Activated CD4-positive, alpha-beta T cell treated with anti-CD3 and anti-CD28 coated beads, Interleukin-10, Interleukin-2, amounts not matched to agents 100 ng/mL and 50 ng/mL, durations not matched to agents 16 hours and 8 hours (primary cell): Measurements from ENCODE around the gene FBXL5.

Experiments
- DNase-seq: peaks from one replicate; pipeline ENCODE4 v3.0.0-alpha.2; 2020

FBXL5 gene

GRCh38 chr4:15675356-15675755, 20.2 kb upstream of the FBXL5 start:
- DNase-seq, result no peak

- no peak for DNase-seq
Measured at GRCh38 chr4:15674926-15675325, 19.8 kb upstream of the FBXL5 start.

- DNase-seq, result no peak
Measured at GRCh38 chr4:15674046-15674445, 18.9 kb upstream of the FBXL5 start.

GRCh38 chr4:15673337-15673736, 18.2 kb upstream of the FBXL5 start:
- no peak for DNase-seq

- no peak for DNase-seq
Measured at GRCh38 chr4:15672101-15672500, 16.9 kb upstream of the FBXL5 start.

- no peak for DNase-seq
Measured at GRCh38 chr4:15670576-15670975, 15.4 kb upstream of the FBXL5 start.

GRCh38 chr4:15668566-15669435, 13.6 kb upstream of the FBXL5 start:
- no peak for DNase-seq

GRCh38 chr4:15667006-15667405, 11.8 kb upstream of the FBXL5 start:
- no peak for DNase-seq

- peak; percentile 28 for DNase-seq
Measured at GRCh38 chr4:15665753-15666365, 10.7 kb upstream of the FBXL5 start.

GRCh38 chr4:15659768-15660570, 4.8 kb upstream of the FBXL5 start:
- peak; percentile 50 for DNase-seq

GRCh38 chr4:15658781-15659180, 3.6 kb upstream of the FBXL5 start:
- no peak for DNase-seq

GRCh38 chr4:15658136-15658770, 3.1 kb upstream of the FBXL5 start:
- DNase-seq, result no peak

GRCh38 chr4:15657366-15657765, 2.2 kb upstream of the FBXL5 start:
- DNase-seq, result no peak

GRCh38 chr4:15656038-15656470, 897 bp upstream of the FBXL5 start:
- no peak for DNase-seq

GRCh38 chr4:15654593-15655222, 449 bp downstream of the FBXL5 start:
- DNase-seq, result peak; percentile 51

- peak; percentile 54 for DNase-seq
Measured at GRCh38 chr4:15653864-15654592, 1.1 kb downstream of the FBXL5 start.

- DNase-seq, result no peak
Measured at GRCh38 chr4:15653420-15653819, 1.7 kb downstream of the FBXL5 start.

GRCh38 chr4:15652841-15653240, 2.3 kb downstream of the FBXL5 start:
- no peak for DNase-seq

GRCh38 chr4:15652191-15652590, 3.0 kb downstream of the FBXL5 start:
- no peak for DNase-seq

- DNase-seq, result peak; percentile 6
Measured at GRCh38 chr4:15651676-15652075, 3.5 kb downstream of the FBXL5 start.

- peak; percentile 81 for DNase-seq
Measured at GRCh38 chr4:15649914-15650545, 5.1 kb downstream of the FBXL5 start.
